HepG2 (cell line): Measurements from ENCODE around the gene VAMP8. TPM values are rescaled to one million over a fixed set of nuclear protein-coding genes. Genes with fewer than 3 reads are reported as not detected.

ENCODE experiments used
- ARNTL ChIP-seq: sonication (generic); formaldehyde crosslinking; IDR thresholded peaks from 2 replicates; pipeline ENCODE4 v1.4.0; 2020; ENCODE audit warnings: mild to moderate bottlenecking, missing genetic modification reagents
- ETV5 ChIP-seq: IDR thresholded peaks from 2 replicates; pipeline ENCODE4 v1.6.1; 2018; ENCODE audit warnings: missing biosample characterization, missing genetic modification reagents, inconsistent platforms, borderline replicate concordance
- GFI1 ChIP-seq: sonication (generic); formaldehyde crosslinking; IDR thresholded peaks from 2 replicates; pipeline ENCODE4 v1.5.0; 2020; ENCODE audit warnings: missing genetic modification reagents, mild to moderate bottlenecking, borderline replicate concordance
- JUN ChIP-seq: sonication (generic); formaldehyde crosslinking; IDR thresholded peaks from 2 replicates; pipeline ENCODE4 v1.4.0; 2020; ENCODE audit warnings: mild to moderate bottlenecking, missing genetic modification reagents
- KAT7 ChIP-seq: IDR thresholded peaks from 2 replicates; pipeline ENCODE4 v1.6.1; 2018; ENCODE audit warnings: borderline replicate concordance, missing compliant biosample characterization
- MNT ChIP-seq: fragments of 450-650 bp; IDR thresholded peaks from 2 replicates; pipeline ENCODE4 v1.6.1; 2016
- NFYC ChIP-seq: IDR thresholded peaks from 2 replicates; pipeline ENCODE4 v1.6.1; 2016; ENCODE audit warnings: missing genetic modification reagents, missing compliant biosample characterization
- POLR2G ChIP-seq: fragments of 200-400 bp; formaldehyde crosslinking; IDR thresholded peaks from 2 replicates; pipeline ENCODE4 v1.6.1; 2018; ENCODE audit warnings: mild to moderate bottlenecking, low read depth, low read length, moderate library complexity
- RAD21 ChIP-seq: fragments of 450-650 bp; formaldehyde crosslinking; IDR thresholded peaks from 2 replicates; pipeline ENCODE4 v1.5.0; 2020; ENCODE audit warnings: mild to moderate bottlenecking
- ZBTB42 ChIP-seq: sonication (generic); formaldehyde crosslinking; IDR thresholded peaks from 2 replicates; pipeline ENCODE4 v1.5.0; 2020; ENCODE audit warnings: mild to moderate bottlenecking, missing genetic modification reagents
- ZNF121 ChIP-seq: sonication (generic); formaldehyde crosslinking; IDR thresholded peaks from 2 replicates; pipeline ENCODE4 v1.5.0; 2020; ENCODE audit warnings: mild to moderate bottlenecking, missing genetic modification reagents
- ZNF180 ChIP-seq: sonication (generic); formaldehyde crosslinking; IDR thresholded peaks from 2 replicates; pipeline ENCODE4 v1.4.0; 2020; ENCODE audit warnings: low read depth, missing genetic modification reagents, borderline replicate concordance
- ZNF383 ChIP-seq: sonication (generic); formaldehyde crosslinking; IDR thresholded peaks from 2 replicates; pipeline ENCODE4 v1.4.0; 2020; ENCODE audit warnings: missing genetic modification reagents, mild to moderate bottlenecking, borderline replicate concordance
- ZNF547 ChIP-seq: sonication (generic); formaldehyde crosslinking; IDR thresholded peaks from 2 replicates; pipeline ENCODE4 v1.5.1; 2020; ENCODE audit warnings: mild to moderate bottlenecking, missing genetic modification reagents
- ZNF660 ChIP-seq: sonication (generic); formaldehyde crosslinking; IDR thresholded peaks from 2 replicates; pipeline ENCODE4 v1.5.1; 2020; ENCODE audit warnings: mild to moderate bottlenecking, low read depth, missing genetic modification reagents, borderline replicate concordance
- ZNF670 ChIP-seq: sonication (generic); formaldehyde crosslinking; IDR thresholded peaks from 2 replicates; pipeline ENCODE4 v1.8.0; 2022; ENCODE audit warnings: mild to moderate bottlenecking, missing genetic modification reagents, borderline replicate concordance
- ZSCAN21 ChIP-seq: sonication (generic); formaldehyde crosslinking; IDR thresholded peaks from 2 replicates; pipeline ENCODE4 v1.8.0; 2022; ENCODE audit warnings: mild to moderate bottlenecking, missing genetic modification reagents, moderate library complexity, borderline replicate concordance
- ZSCAN29 ChIP-seq: sonication (generic); formaldehyde crosslinking; conservative IDR thresholded peaks from 2 replicates; pipeline ENCODE4 v1.4.0; 2020; ENCODE audit warnings: mild to moderate bottlenecking, missing genetic modification reagents
- polyA plus RNA-seq, 8 experiments: library from polyadenylated mRNA; depleted of rRNA in 3 of 8; stranded (reverse) in 7 of 8; unstranded in 1 of 8; fragments of >200 nt; fragmentation: Illumina TruSeq in 4 of 8; extraction: Trizol in 4 of 8; gene quantifications; 2 replicates each; pipeline versions ENCODE4 v1.2.1 to v1.2.3, GENCODE V29; 2011 to 2016; ENCODE audit warnings: low read depth in 4 of 8, missing spikeins in 1 of 8, mixed read lengths in 1 of 8; ENCODE audit not compliant: insufficient read depth in 1 of 8
- total RNA-seq, 5 experiments: library from RNA; depleted of rRNA; stranded (reverse); fragments of >200 nt; fragmentation: Illumina TruSeq; extraction: Trizol; gene quantifications; 2 replicates each; pipeline ENCODE4 v1.2.3, GENCODE V29; 2016; ENCODE audit warnings: low read depth in 1 of 5
- TF ChIP-seq, protein P1 (sequence below): sonication (generic); formaldehyde crosslinking; IDR thresholded peaks from 2 replicates; pipeline ENCODE4 v1.4.0; 2020; ENCODE audit warnings: mild to moderate bottlenecking, missing genetic modification reagents
- TF ChIP-seq, protein P2 (sequence below): sonication (generic); formaldehyde crosslinking; conservative IDR thresholded peaks from 2 replicates; pipeline ENCODE4 v1.5.0; 2020; ENCODE audit warnings: missing genetic modification reagents
- TF ChIP-seq, protein P3 (sequence below): sonication (generic); formaldehyde crosslinking; IDR thresholded peaks from 2 replicates; pipeline ENCODE4 v1.4.0; 2020; ENCODE audit warnings: mild to moderate bottlenecking, missing genetic modification reagents
- TF ChIP-seq, protein P4 (sequence below): sonication (generic); formaldehyde crosslinking; IDR thresholded peaks from 2 replicates; pipeline ENCODE4 v1.4.0; 2020; ENCODE audit warnings: missing genetic modification reagents
- TF ChIP-seq, protein P5 (sequence below): IDR thresholded peaks from 2 replicates; pipeline ENCODE4 v1.6.1; 2016

The VAMP8 gene
- total and polyA plus RNA-seq, 2 of the 13 experiments (the other 11 are each of a cell fraction or from before 2014, with no cell fraction given) = 83.3 to 157 TPM

DNA sequence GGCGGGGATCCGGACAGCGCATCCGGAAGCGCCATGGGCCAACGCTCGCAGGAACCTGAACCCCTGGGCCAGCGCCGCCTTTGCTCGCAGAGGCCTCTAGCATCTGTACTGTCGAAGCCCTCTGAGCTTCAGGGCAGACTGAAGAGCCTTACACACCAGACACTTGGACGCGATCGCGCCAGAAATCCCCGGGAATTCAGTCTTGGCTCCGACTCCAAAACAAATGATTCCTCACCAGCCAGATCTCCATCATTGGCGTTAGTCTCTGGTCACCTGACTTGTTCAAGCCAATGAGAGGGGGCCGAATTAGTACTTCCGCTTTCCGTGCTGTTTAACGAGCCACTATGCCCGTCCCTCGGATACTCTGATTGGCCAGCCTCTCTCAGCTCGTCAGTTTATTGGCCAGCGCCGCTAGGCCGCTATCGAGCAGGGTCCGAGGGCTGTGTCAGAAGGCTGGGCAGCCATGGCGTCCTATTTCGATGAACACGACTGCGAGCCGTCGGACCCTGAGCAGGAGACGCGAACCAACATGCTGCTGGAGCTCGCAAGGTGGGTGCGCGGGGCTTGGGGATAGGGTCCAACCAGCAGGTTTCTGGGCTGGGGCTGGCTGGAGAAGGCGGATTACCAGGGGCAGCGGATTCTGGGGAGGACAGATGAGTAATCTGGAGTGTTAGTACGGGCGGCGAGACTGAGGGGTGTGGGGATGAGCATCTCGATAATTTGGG lies 18.1 kb downstream of the VAMP8 start, which contains the start of gene RNF181 (continued):
- TF ChIP-seq, protein P1, sequence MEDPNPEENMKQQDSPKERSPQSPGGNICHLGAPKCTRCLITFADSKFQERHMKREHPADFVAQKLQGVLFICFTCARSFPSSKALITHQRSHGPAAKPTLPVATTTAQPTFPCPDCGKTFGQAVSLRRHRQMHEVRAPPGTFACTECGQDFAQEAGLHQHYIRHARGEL (CRISPR knock-in tag) = no peak
- TF ChIP-seq NFYC (CRISPR knock-in tag) = peak; percentile 98
- no peak; the same call in 1 of the 2 replicates for TF ChIP-seq RAD21 (CRISPR knock-in tag)
- TF ChIP-seq POLR2G = peak; percentile 97
- TF ChIP-seq KAT7 (CRISPR knock-in tag) = peak; percentile 68; the same call in 1 of the 2 replicates
- peak; percentile 66; the same call in 1 of the 2 replicates for TF ChIP-seq GFI1 (CRISPR knock-in tag)
- TF ChIP-seq, protein P2, sequence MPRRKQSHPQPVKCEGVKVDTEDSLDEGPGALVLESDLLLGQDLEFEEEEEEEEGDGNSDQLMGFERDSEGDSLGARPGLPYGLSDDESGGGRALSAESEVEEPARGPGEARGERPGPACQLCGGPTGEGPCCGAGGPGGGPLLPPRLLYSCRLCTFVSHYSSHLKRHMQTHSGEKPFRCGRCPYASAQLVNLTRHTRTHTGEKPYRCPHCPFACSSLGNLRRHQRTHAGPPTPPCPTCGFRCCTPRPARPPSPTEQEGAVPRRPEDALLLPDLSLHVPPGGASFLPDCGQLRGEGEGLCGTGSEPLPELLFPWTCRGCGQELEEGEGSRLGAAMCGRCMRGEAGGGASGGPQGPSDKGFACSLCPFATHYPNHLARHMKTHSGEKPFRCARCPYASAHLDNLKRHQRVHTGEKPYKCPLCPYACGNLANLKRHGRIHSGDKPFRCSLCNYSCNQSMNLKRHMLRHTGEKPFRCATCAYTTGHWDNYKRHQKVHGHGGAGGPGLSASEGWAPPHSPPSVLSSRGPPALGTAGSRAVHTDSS (CRISPR knock-in tag) = no peak
- peak; percentile 91 for TF ChIP-seq ZNF547 (CRISPR knock-in tag)
- TF ChIP-seq ZNF121 (CRISPR knock-in tag) = 0 out of 2 replicates have a peak, but pooled peaks have one; percentile 7
- TF ChIP-seq ZSCAN21 (CRISPR knock-in tag) = 0 out of 2 replicates have a peak, but pooled peaks have one; percentile 69
- TF ChIP-seq ARNTL (CRISPR knock-in tag) = no peak
- TF ChIP-seq MNT = peak; percentile 10; the same call in 1 of the 2 replicates
- TF ChIP-seq ETV5 (CRISPR knock-in tag) = peak; percentile 64; the same call in 1 of the 2 replicates
- TF ChIP-seq JUN (CRISPR knock-in tag) = peak; percentile 43; the same call in 1 of the 2 replicates
- peak; percentile 75 for TF ChIP-seq ZSCAN29 (CRISPR knock-in tag)
- no peak for TF ChIP-seq ZNF660 (CRISPR knock-in tag)
- TF ChIP-seq ZNF670 (CRISPR knock-in tag) = no peak
- TF ChIP-seq, protein P3, sequence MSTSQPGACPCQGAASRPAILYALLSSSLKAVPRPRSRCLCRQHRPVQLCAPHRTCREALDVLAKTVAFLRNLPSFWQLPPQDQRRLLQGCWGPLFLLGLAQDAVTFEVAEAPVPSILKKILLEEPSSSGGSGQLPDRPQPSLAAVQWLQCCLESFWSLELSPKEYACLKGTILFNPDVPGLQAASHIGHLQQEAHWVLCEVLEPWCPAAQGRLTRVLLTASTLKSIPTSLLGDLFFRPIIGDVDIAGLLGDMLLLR (CRISPR knock-in tag) = peak; percentile 66; the same call in 1 of the 2 replicates
- TF ChIP-seq ZBTB42 (CRISPR knock-in tag) = no peak
- TF ChIP-seq ZNF180 (CRISPR knock-in tag) = 0 out of 2 replicates have a peak, but pooled peaks have one; percentile 66
- TF ChIP-seq, protein P4, sequence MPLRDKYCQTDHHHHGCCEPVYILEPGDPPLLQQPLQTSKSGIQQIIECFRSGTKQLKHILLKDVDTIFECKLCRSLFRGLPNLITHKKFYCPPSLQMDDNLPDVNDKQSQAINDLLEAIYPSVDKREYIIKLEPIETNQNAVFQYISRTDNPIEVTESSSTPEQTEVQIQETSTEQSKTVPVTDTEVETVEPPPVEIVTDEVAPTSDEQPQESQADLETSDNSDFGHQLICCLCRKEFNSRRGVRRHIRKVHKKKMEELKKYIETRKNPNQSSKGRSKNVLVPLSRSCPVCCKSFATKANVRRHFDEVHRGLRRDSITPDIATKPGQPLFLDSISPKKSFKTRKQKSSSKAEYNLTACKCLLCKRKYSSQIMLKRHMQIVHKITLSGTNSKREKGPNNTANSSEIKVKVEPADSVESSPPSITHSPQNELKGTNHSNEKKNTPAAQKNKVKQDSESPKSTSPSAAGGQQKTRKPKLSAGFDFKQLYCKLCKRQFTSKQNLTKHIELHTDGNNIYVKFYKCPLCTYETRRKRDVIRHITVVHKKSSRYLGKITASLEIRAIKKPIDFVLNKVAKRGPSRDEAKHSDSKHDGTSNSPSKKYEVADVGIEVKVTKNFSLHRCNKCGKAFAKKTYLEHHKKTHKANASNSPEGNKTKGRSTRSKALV (CRISPR knock-in tag) = peak; percentile 93
- TF ChIP-seq ZNF383 = no peak
- TF ChIP-seq, protein P5, sequence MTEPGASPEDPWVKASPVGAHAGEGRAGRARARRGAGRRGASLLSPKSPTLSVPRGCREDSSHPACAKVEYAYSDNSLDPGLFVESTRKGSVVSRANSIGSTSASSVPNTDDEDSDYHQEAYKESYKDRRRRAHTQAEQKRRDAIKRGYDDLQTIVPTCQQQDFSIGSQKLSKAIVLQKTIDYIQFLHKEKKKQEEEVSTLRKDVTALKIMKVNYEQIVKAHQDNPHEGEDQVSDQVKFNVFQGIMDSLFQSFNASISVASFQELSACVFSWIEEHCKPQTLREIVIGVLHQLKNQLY (CRISPR knock-in tag) = no peak
